Fibroblast of the aortic adventitia (primary cell): Measurements from ENCODE around the gene TCP11. TPM values are rescaled to one million over a fixed set of nuclear protein-coding genes. Genes with fewer than 3 reads are reported as not detected.

Experiments used
- DNase-seq: peaks from one replicate; pipeline ENCODE4 v3.0.0-alpha.2; 2010; ENCODE audit warnings: low read depth
- H3K4me3 ChIP-seq: 2 replicates; pipeline ENCODE4 v1.5.1; 2011; ENCODE audit warnings: low read depth, mild to moderate bottlenecking, control low read depth, low read length, moderate library complexity
- total RNA-seq: library from RNA; depleted of rRNA; stranded (reverse); fragments of >200 nt; gene quantifications from 2 replicates; pipeline ENCODE4 v1.2.3, GENCODE V29; 2012; ENCODE audit warnings: low replicate concordance
- TF ChIP-seq, protein P1 (sequence below): IDR thresholded peaks from 2 replicates; pipeline ENCODE4 v1.5.1; 2011; ENCODE audit warnings: mild to moderate bottlenecking, low read length, control low read depth, inconsistent platforms; ENCODE audit not compliant: insufficient read depth

Gene TCP11
- total RNA-seq, 1 donor: 0.36 TPM

DNA sequence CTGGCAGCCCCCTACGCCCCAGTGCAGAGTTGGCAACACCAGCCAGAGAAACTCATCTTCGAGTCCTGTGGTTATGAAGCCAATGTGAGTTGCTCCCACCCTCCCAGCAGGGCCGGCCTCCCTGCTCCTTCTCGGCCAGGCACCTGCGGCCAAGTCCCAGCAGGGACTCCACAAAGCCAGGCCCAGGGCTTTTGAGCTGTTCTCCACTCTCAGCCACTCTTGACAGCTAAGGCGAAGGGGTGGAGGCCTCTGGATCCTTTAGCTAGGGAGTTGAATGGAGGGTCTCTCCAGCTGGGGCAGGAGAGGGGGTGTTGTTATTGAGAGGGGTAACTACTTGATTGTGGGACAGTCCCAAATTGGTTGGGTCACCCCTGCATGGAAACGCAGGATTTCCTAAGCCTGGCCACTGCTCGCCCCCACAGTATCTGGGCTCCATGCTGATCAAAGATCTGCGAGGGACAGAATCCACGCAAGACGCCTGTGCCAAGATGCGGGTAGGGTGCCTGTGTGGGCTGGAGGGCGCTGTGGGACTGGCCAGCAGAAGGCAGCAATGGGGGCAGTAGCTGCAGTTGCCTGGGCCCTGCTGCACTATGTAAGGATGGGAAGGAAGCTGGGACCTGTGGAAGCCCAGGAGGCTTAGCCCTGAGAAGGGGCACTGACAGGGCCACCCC, 58.3 kb downstream of the TCP11 start:
- TF ChIP-seq, protein P1, sequence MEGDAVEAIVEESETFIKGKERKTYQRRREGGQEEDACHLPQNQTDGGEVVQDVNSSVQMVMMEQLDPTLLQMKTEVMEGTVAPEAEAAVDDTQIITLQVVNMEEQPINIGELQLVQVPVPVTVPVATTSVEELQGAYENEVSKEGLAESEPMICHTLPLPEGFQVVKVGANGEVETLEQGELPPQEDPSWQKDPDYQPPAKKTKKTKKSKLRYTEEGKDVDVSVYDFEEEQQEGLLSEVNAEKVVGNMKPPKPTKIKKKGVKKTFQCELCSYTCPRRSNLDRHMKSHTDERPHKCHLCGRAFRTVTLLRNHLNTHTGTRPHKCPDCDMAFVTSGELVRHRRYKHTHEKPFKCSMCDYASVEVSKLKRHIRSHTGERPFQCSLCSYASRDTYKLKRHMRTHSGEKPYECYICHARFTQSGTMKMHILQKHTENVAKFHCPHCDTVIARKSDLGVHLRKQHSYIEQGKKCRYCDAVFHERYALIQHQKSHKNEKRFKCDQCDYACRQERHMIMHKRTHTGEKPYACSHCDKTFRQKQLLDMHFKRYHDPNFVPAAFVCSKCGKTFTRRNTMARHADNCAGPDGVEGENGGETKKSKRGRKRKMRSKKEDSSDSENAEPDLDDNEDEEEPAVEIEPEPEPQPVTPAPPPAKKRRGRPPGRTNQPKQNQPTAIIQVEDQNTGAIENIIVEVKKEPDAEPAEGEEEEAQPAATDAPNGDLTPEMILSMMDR: no peak
- no peak overlapping the region for H3K4me3 ChIP-seq
- no peak for DNase-seq

DNA sequence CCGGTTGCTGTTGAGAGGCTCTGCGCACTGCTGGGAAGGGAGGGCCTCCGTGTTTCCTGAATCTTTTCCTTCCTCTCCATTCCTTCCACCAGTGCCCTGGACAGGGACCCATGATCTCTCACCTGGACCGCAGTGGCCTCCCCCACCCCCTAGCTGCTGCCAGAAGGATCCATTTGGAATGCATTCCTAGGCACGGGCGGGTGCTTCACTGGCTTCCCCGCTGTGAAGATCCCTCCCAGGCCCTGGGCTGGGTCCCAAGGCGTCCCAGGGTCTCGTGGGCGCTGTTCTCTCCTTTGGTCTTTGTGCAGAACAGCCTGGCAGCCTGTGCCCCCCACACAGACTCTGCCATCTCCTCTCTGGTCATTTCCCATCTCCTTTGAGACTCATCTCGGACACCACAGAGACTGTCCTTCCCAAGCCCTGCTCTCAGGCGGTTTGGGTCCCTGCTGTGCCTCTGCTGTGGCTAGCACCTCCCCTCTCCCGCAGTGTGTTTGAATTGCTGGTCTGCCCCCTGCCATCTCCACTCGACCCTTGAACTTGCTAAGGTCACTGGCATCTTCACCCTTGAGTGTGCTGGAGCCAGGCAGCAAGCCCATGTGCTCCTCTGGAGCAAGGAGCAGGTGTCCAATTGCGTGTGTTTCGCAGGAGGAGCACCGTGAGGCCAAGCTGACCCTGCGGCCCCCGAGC, 59.0 kb downstream of the TCP11 start:
- DNase-seq: no peak
- TF ChIP-seq, protein P1: no peak
- no peak overlapping the region for H3K4me3 ChIP-seq

DNA sequence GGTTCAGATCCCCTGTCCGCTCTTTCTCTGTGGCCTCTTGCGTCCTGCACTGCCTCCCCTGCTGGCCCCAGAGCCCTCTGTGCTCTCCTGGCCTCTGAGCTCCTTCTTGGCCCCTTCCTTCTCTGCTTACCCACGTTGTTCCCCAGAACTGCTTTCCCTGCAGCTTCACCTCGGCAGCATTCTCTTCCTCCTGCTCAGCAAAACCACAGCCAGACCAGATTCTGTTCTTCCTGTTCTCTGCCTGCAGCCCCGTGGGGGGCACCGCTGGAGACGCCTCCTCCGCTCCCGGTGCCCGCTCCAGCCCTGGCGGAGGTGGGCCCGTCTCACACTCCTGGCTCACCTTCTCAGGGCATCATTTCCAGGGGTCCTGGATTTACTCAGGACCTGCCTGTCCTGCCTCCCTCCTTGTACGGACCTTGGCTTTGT, 59.7 kb downstream of the TCP11 start:
- H3K4me3 ChIP-seq: no peak overlapping the region
- TF ChIP-seq, protein P1: no peak
- DNase-seq: no peak

GRCh38 chr6:35080821-35081425, 60.2 kb downstream of the TCP11 start:
- H3K4me3 ChIP-seq: no peak overlapping the region
- TF ChIP-seq, protein P1: no peak
- DNase-seq: no peak

DNA sequence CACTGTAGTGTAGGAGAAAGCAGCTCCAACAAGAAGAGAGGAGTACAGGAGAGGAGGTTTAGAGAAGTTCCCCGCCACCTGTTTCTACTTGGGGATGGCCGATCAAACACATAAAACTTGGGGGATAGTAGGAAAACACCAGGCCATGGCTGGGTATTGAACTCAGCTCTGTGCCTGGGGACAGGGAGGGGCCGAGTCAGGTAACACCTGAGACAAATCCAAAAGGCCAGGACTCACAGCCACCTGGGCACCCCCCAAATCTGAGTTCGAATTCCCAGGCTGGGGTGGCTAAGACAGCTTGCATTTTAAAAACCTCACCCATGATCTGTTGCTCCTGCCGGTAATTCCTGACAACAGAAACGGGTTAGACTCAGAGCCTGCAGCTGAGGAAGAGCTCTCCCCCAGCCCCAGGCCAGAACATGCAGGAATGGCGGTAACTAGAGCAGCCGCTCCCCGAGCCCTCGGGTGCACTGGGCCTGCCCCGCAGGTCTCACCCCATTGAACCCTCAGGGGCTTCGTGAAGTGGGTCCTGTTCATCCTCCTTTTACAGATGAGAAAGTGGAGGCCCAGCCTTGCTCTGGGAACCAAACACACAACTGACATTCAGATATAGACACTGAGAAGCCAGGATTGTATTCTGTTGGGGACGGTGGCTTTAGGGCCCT, 61.0 kb downstream of the TCP11 start:
- H3K4me3 ChIP-seq: no peak overlapping the region
- TF ChIP-seq, protein P1: no peak
- DNase-seq: no peak

DNA sequence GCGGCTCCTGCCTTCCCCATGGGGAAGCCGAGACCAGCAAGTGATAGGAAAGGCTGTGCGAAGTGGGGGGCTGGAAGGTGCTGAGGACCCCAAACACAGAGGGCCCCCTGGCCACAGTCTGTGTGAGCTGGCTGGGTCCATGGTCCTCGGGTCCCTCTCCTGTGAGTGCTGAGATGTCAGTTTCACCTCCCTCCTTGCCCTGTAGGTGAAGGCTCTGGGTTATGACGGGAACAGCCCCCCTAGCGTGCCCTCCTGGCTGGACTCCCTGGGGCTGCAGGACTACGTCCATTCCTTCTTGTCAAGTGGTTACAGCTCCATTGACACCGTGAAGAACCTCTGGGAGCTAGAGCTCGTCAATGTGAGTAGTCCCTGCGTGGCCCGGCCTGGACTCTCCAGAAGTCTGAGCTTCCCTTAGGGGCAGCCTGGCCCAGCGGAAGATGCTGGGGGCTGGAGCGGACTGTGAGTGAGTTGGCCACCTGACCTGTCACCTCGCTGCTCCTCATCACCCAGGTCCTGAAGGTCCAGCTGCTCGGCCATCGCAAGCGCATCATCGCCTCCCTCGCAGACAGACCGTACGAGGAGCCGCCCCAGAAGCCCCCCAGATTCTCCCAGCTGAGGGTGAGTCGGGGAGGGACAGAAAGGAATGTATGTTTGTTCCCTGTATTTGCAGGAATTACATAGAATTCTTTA, 61.7 kb downstream of the TCP11 start:
- DNase-seq: no peak
- TF ChIP-seq, protein P1: no peak
- H3K4me3 ChIP-seq: no peak overlapping the region
